Right lobe of liver (tissue), 4 donors: Measurements from ENCODE around the gene USP11.

Experiments
- POLR2A ChIP-seq: fragments of 450-650 bp; IDR thresholded peaks from one replicate; pipeline ENCODE4 v1.6.1; 2017; ENCODE audit warnings: antibody characterized with exemption, mild to moderate bottlenecking
- TF ChIP-seq, protein P1 (sequence below), 4 donors: fragments of 200-600 bp in 3 of 4; fragments of 450-650 bp in 1 of 4; IDR thresholded peaks; one replicate each; pipeline versions ENCODE4 v1.5.1 to v1.8.0; 2016 to 2022; ENCODE audit warnings: antibody characterized with exemption in 4 of 4, mild to moderate bottlenecking in 2 of 4
- donor health status: DM: no; HTN: no; CAD: no.
- donor health status: DM: no; HTN: no; CAD: no.
- donor health status: DM: no; HTN: yes; CAD: no.

DNA sequence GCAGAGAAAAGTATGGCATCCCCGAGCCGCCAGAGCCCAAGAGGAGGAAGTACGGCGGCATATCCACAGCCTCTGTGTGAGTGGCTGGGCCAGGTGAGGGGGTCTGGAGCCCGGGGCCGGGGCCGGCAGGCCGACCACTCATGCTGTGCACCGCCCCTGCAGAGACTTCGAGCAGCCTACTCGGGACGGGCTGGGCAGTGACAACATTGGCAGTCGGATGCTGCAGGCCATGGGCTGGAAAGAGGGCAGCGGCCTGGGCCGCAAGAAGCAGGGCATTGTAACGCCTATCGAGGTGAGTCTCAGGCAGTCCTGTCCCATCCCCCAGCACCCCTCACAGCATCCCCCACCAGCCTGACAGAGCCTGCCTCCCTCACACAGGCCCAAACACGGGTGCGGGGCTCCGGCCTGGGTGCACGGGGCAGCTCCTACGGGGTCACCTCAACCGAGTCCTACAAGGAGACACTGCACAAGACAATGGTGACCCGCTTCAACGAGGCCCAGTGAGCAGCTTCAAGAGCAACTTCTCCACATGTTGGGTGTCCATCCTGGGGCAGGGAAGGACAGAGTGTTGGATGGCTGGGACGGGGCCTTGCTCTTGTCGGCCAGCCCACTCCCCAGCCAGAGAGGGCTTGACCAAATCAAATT, 46.6 kb upstream of the USP11 start:
- TF ChIP-seq, protein P1, sequence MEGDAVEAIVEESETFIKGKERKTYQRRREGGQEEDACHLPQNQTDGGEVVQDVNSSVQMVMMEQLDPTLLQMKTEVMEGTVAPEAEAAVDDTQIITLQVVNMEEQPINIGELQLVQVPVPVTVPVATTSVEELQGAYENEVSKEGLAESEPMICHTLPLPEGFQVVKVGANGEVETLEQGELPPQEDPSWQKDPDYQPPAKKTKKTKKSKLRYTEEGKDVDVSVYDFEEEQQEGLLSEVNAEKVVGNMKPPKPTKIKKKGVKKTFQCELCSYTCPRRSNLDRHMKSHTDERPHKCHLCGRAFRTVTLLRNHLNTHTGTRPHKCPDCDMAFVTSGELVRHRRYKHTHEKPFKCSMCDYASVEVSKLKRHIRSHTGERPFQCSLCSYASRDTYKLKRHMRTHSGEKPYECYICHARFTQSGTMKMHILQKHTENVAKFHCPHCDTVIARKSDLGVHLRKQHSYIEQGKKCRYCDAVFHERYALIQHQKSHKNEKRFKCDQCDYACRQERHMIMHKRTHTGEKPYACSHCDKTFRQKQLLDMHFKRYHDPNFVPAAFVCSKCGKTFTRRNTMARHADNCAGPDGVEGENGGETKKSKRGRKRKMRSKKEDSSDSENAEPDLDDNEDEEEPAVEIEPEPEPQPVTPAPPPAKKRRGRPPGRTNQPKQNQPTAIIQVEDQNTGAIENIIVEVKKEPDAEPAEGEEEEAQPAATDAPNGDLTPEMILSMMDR (IDR thresholded peaks at IDR 0.05): no peak
- TF ChIP-seq POLR2A: no peak
